Stimulated activated CD8-positive, alpha-beta memory T cell treated with anti-CD3 and anti-CD28 coated beads, Interleukin-2, amount 100 ng/mL, for 1 hour (primary cell): ENCODE measurements around the gene PEAK1.
"Not testable (repeated sequence)": the region's sequence is repeated elsewhere in the genome, so short reads cannot be mapped to it uniquely, and the experiment has no call there.

ENCODE experiments used
- DNase-seq, 2 donors: peaks; one replicate each; pipeline ENCODE4 v3.0.0-alpha.2; 2020; ENCODE audit warnings: low read depth in 2 of 2

PEAK1 gene

DNA sequence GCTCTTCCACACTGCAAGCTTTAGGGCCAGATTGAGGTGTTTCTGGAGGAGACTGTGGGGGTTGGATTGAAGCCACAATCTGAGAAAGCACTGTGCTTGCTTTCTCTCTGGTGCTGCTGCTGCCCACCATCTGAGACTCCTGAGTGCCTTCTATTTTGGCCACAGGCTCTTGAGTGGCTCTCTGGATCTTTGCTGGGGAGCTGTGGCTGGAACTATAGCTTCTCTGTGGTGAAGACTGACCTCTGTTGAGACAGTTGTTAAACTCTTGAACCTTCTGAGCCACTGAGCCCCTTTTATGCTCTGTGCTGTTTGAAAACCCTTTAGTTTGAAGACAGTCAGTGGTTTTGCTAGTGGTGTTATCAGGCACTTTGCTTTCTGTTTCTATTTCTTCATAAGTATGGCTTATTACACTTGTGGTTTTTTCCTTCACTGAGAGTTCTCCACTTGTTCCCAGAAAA is 240.3 kb downstream of the PEAK1 start:
- DNase-seq: no peak

DNA sequence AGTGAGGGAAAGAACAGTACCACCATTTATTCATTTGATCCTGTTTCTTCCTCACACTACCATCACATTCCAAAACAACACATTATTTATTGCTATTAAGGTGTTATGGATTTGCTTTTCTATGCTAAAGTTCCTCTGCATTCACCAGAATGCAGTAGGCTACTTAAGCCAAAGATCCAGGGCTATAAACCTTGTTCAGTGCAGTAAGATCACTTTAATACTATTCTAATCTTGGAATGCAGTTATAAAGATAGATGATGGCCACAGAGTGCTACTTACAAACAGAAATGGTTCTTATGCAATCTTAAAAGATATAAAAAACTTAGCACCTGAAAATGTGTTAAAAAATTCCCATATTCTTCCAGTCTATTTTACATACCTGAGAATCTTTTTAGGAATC is 241.5 kb downstream of the PEAK1 start:
- no peak for DNase-seq

DNA sequence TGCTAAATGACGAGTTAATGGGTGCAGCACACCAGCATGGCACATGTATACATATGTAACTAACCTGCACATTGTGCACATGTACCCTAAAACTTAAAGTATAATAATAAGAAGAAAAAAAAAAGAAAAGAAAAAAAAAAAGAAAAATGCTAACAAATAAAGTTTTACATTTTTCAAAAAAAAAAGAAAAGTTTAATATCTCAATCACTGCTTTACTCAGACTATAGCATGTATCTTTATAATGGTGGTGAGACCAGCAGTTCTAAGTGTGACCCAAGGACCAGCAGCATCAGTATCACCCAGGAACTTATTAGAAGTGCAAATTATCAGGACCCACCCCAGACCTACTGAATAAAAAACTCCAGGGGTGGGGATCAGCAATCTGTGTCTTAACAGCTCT is 243.8 kb downstream of the PEAK1 start:
- not testable (repeated sequence) for DNase-seq

- DNase-seq: no peak
Measured at GRCh38 chr15:77173487-77173886, 246.4 kb downstream of the PEAK1 start.

- no peak for DNase-seq
Measured at GRCh38 chr15:77171221-77171967, 248.5 kb downstream of the PEAK1 start.

DNA sequence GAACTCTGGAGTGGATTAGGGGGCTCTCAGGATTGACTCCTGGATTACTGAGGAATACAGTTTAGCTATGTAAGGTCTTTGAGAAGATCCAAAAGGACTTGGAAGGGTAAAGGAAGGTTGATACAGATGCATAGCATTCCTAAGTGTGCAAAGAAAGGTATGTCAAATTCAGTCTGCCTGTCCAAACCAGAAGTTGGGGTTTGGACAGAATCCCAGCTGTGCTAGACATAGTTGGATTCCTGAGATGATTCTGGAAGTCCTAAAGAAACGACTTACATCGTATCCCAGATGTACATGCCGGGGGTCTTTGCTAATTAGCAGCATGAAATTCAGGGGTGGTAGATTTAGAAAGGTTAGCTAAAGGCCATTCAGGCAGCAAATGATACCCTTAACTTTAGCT is 251.3 kb downstream of the PEAK1 start:
- no peak for DNase-seq

DNA sequence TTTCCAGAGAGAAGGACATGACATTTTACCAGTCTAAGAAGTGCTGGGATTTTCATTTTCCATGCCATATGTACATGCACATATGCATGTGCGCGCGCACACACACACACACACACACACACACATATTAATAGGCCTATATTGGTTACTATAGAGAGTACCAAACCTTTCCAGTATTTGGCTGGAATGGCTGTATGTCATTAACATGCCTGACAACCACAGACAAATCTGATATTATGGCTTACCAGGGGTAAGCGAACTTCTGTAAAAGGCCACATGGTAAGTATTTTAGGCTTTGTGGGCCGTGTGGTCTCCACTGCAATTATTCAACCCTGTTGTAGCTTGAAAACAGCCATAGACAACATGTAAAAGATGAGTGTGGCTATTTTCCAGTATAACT is 251.8 kb downstream of the PEAK1 start:
- no peak for DNase-seq

DNA sequence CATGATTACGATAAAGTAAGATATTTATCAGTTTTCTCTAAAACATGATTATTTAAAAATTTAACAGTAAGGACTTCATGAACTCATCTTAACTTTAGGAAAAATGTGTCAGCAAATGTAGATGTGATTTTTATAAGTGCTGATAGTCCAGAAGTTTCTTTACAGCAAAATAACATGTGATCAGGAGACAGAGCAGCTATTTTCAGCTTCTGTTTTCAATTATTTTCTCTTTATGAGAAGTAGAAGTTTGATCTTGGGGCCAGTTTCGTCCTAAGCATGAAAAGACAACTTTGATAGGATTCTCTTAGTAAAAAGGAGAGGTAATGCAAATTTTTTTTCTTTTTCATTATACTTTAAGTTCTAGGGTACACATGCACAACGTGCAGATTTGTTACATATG is 252.5 kb downstream of the PEAK1 start:
- DNase-seq: no peak

GRCh38 chr15:77163781-77164384 is 256.0 kb downstream of the PEAK1 start:
- DNase-seq: no peak

DNA sequence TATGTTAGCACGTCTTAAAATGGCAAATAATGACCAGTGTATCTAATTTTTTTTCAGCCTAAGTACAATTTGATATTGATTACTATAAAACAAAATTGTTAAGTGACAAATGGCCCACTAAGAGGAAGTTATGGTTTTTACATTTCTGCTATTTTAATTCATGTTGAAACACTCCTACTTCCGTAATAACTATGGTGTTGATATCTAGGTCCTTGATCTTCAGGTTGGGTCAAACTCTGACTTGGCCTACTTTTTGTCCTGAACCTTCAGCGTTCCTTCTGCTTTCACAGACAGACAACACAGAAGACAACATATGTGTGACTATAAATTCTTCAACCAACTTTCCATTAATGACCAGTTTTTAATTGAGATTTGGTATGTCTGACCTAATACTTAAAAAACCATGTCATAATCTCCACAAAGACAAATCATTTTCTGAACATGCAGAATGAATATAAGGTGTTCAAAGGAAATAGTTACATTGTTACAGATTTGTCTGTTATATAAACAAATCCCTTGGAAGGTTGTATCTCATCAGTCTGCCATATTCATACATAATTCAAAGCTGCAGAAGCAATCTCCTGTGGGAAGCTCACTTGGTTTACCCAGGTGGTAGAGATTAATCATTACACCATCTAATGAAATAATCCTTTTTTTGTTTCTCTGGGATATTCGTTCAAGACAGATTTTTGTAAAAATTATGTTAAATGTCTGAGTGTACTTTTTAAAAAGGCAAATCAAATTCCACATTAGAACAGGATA is 256.9 kb downstream of the PEAK1 start:
- no peak for DNase-seq

GRCh38 chr15:77160562-77161478 is 259.1 kb downstream of the PEAK1 start:
- DNase-seq: no peak

DNA sequence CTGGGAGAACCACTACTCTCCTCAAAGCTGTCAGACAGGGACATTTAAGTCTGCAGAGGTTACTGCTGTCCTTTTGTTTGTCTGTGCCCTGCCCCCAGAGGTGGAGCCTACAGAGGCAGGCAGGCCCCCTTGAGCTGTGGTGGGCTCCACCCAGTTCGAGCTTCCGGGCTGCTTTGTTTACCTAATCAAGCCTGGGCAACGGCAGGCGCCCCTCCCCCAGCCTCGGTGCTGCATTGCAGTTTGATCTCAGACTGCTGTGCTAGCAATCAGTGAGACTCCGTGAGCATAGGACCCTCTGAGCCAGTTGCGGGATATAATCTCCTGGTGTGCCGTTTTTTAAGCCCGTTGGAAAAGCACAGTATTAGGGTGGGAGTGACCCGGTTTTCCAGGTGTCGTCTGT is 263.9 kb downstream of the PEAK1 start:
- DNase-seq: not testable (repeated sequence)

- no peak for DNase-seq
Measured at GRCh38 chr15:77148191-77148590, 271.7 kb downstream of the PEAK1 start.

GRCh38 chr15:77145370-77145769 is 274.5 kb downstream of the PEAK1 start:
- no peak for DNase-seq

GRCh38 chr15:77144492-77145070 is 275.3 kb downstream of the PEAK1 start:
- DNase-seq: no peak

DNA sequence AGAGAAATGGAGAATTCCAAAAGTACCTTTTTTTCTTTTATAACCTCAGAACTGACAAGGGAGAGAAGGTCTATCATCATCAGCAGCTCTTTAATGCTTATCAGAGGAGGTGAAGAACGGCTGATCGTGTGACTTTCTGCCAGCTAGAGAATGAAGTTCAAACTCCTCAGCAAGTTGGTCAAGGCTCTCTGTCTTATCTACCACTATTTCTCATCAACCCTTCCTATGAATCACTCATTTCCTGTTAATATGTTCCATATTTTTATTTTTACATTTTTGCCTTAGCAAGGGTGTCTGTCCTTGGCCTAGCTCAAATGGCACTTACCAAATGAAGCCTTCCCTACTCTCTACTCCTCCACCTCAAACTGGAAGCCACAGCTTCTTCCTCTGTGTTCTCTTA is 275.9 kb downstream of the PEAK1 start:
- DNase-seq: no peak

DNA sequence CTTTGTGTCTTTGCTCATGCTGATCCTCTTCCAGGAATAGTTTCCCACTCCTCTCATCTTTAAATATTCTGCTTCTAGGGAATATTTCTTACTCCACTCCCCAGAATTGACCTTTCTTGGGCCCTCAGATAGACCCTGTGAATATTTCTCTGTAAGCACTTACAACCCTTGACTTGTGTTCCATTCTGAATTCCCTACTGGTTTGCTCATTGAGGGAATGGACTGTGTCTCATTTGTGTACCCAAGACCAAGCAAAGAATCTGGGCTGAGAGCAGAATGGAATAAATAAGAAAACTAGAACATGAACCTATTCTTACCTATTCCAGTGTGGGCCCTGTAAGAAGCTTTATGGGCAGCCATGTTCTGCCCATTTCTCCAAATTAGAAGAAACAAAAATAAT is 276.3 kb downstream of the PEAK1 start:
- no peak for DNase-seq

- no peak for DNase-seq
Measured at GRCh38 chr15:77143191-77143590, 276.7 kb downstream of the PEAK1 start.

- DNase-seq: no peak
Measured at GRCh38 chr15:77140220-77140619, 279.7 kb downstream of the PEAK1 start.

GRCh38 chr15:77139312-77139711 is 280.6 kb downstream of the PEAK1 start:
- no peak for DNase-seq

DNA sequence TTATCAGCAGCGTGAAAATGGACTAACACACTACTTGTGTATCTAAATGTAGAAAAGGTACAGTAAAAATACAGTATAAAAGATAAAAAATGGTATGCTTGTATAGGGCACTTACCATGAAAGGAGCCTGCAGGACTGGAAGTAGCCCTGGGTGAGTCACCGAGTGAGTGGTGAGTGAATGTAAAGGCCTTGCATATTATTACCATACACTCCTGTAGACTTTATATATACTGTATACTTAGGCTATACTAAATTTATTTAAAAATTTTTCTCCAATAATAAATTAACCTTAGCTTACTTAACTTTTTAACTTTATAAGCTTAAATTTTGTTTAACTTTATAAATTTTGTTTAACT is 281.8 kb downstream of the PEAK1 start:
- DNase-seq: no peak

DNA sequence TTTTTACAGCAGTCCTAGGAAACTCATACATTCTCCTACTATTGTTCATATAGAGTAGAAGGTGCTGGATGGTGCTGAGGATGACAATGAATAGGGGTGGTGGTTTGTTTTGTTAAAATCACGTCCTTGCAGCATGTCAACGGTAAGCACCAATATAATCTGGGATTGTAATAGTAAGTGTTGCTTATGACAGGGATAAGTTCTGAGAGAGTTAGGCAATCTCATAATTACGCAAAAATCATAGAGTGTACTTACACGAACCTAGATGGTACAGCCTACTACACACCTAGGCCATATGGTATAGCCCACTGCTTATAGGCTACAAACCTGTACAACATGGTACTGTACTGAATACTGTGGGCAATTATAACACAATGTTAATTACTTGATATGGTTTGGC is 284.7 kb downstream of the PEAK1 start:
- no peak for DNase-seq
